CD14-positive monocyte (primary cell): ENCODE measurements around the gene MFSD8. TPM values are rescaled to one million over a fixed set of nuclear protein-coding genes. Genes with fewer than 3 reads are reported as not detected.

Experiments used
- DNase-seq, 3 donors: peaks; one replicate each; pipeline ENCODE4 v3.0.0-alpha.2; 2011 to 2022
- H2AFZ ChIP-seq: 2 replicates; pipeline ENCODE4 v1.6.0; 2012; ENCODE audit warnings: mild to moderate bottlenecking, low read depth, low read length, inconsistent platforms; ENCODE audit not compliant: insufficient read depth, poor library complexity, severe bottlenecking
- H3K27ac ChIP-seq, 2 donors: 1 replicate in 1 of 2; 2 replicates in 1 of 2; pipeline ENCODE4 v1.5.1; 2012 to 2013; ENCODE audit warnings: low read length in 2 of 2, control low read depth in 1 of 2, inconsistent platforms in 1 of 2, low read depth in 1 of 2, mild to moderate bottlenecking in 1 of 2
- H3K27me3 ChIP-seq, 2 donors: one replicate each; pipeline versions ENCODE4 v1.6.0 to v1.6.1; 2011 to 2013; ENCODE audit warnings: low read length in 2 of 2; ENCODE audit not compliant: control insufficient read depth in 2 of 2, insufficient read depth in 2 of 2
- H3K36me3 ChIP-seq, 2 donors: replicated peaks in 1 of 2; 1 replicate in 1 of 2; 2 replicates in 1 of 2; pipeline versions ENCODE4 v1.5.1 to v1.6.1; 2012 to 2013; ENCODE audit warnings: low read length in 2 of 2, control low read depth in 1 of 2, inconsistent platforms in 1 of 2, mild to moderate bottlenecking in 1 of 2; ENCODE audit not compliant: insufficient read depth in 2 of 2, control insufficient read depth in 1 of 2
- H3K4me1 ChIP-seq, 2 donors: 1 replicate in 1 of 2; 2 replicates in 1 of 2; pipeline versions ENCODE4 v1.5.1 to v1.6.1; 2012 to 2013; ENCODE audit warnings: low read length in 2 of 2, control low read depth in 1 of 2, inconsistent platforms in 1 of 2, mild to moderate bottlenecking in 1 of 2, moderate library complexity in 1 of 2; ENCODE audit not compliant: insufficient read depth in 2 of 2, control insufficient read depth in 1 of 2
- H3K4me2 ChIP-seq: replicated peaks from 2 replicates; pipeline ENCODE3; 2012; ENCODE audit warnings: low read length, moderate library complexity, mild to moderate bottlenecking; ENCODE audit not compliant: poor library complexity, severe bottlenecking; ENCODE audit errors: extremely low read depth
- H3K4me3 ChIP-seq, 3 experiments: fragments of 200-600 bp in 1 of 3; sonication (generic) in 1 of 3; replicated peaks in 1 of 3; 1 replicate in 2 of 3; 2 replicates in 1 of 3; pipeline ENCODE4 v1.5.1; 2011 to 2013; ENCODE audit warnings: low read length in 3 of 3, mild to moderate bottlenecking in 3 of 3, control low read depth in 2 of 3, low read depth in 2 of 3, inconsistent platforms in 1 of 3, moderate library complexity in 1 of 3
- H3K79me2 ChIP-seq: 2 replicates; pipeline ENCODE4 v1.6.0; 2012; ENCODE audit warnings: mild to moderate bottlenecking, control low read depth, inconsistent platforms, low read length, moderate library complexity; ENCODE audit not compliant: insufficient read depth
- H3K9ac ChIP-seq: 2 replicates; pipeline ENCODE4 v1.6.0; 2017; ENCODE audit warnings: low read length, mild to moderate bottlenecking; ENCODE audit not compliant: insufficient read depth, poor library complexity, severe bottlenecking
- H3K9me3 ChIP-seq, 2 donors: replicated peaks in 1 of 2; 1 replicate in 1 of 2; 2 replicates in 1 of 2; pipeline versions ENCODE4 v1.5.1 to v1.6.1; 2012 to 2013; ENCODE audit warnings: low read length in 2 of 2, control low read depth in 1 of 2; ENCODE audit not compliant: control insufficient read depth in 1 of 2, insufficient read depth in 1 of 2
- H4K20me1 ChIP-seq: 2 replicates; pipeline ENCODE4 v1.6.0; 2012; ENCODE audit warnings: mild to moderate bottlenecking, low read length, control low read depth, moderate library complexity; ENCODE audit not compliant: insufficient read depth
- H3K27ac Mint-ChIP-seq, 7 donors: one replicate each; pipeline ENCODE4 v1.8.0; 2020; ENCODE audit warnings: mild to moderate bottlenecking in 7 of 7, mixed read lengths in 7 of 7, moderate library complexity in 6 of 7, inconsistent platforms in 2 of 7
- H3K27me3 Mint-ChIP-seq, 3 donors: one replicate each; pipeline ENCODE4 v1.8.0; 2021 to 2022; ENCODE audit warnings: low read depth in 3 of 3, mild to moderate bottlenecking in 3 of 3, mixed read lengths in 3 of 3, moderate library complexity in 3 of 3, inconsistent platforms in 1 of 3
- H3K36me3 Mint-ChIP-seq, 2 donors: one replicate each; pipeline ENCODE4 v1.8.0; 2020; ENCODE audit warnings: mixed read lengths in 2 of 2, inconsistent platforms in 1 of 2, mild to moderate bottlenecking in 1 of 2
- H3K4me1 Mint-ChIP-seq: one replicate; pipeline ENCODE4 v1.8.0; 2020; ENCODE audit warnings: mild to moderate bottlenecking, mixed read lengths
- H3K4me3 Mint-ChIP-seq, 2 donors: one replicate each; pipeline ENCODE4 v1.8.0; 2020; ENCODE audit warnings: mild to moderate bottlenecking in 2 of 2, mixed read lengths in 2 of 2, moderate library complexity in 1 of 2
- H3K9me3 Mint-ChIP-seq, 7 donors: one replicate each; pipeline ENCODE4 v1.8.0; 2020 to 2022; ENCODE audit warnings: mixed read lengths in 7 of 7, mild to moderate bottlenecking in 6 of 7, moderate library complexity in 6 of 7, inconsistent platforms in 2 of 7
- WGBS: methylation state at CpG from one replicate; pipeline ENCODE4 v1.1.5; 2013; ENCODE audit warnings: missing lambda C conversion rate; ENCODE audit not compliant: insufficient coverage; 5-methylcytosine and 5-hydroxymethylcytosine counted together
- intact Hi-C, 2 donors: fragments of 100-400 bp; cut with micrococcal nuclease; formaldehyde crosslinking; loops; one replicate each; pipeline versions ENCODE4 v1.15.0 to v1.15.1; 2023
- polyA plus RNA-seq, 3 donors: library from polyadenylated mRNA; depleted of rRNA in 1 of 3; unstranded in 2 of 3; stranded (reverse) in 1 of 3; fragments of 300-500 nt in 2 of 3; fragments of >200 nt in 1 of 3; fragmentation: Illumina TruSeq in 2 of 3; gene quantifications; 1 replicate in 2 of 3; 2 replicates in 1 of 3; pipeline ENCODE4 v1.2.3, GENCODE V29; 2012 to 2021
- TF ChIP-seq, protein P1 (sequence below): fragments of 200-600 bp; IDR thresholded peaks from one replicate; pipeline ENCODE4 v1.8.0; 2022; ENCODE audit warnings: antibody characterized with exemption, mild to moderate bottlenecking

MFSD8 gene
- polyA plus RNA-seq, 3 donors: 7.0 to 15.8 (median 14.2) TPM

DNA sequence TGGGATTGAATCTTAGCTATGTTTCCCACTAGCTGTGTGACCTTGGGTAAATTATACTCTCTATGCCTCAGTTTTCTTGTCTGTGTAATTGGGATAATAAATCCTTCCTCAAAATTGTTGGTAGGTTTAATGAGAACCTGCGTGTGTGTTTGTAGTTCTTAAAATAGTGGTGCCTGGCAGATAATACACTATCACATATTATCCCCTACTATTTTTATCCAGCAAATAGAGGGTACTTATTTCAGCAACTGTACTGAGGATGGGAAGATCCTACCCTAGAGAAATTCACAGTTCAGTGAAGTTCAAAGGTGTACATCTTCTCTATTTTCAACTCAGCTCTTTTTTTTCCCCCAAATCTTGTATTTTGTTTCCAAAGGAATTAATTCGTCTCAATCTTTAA is 17.5 kb upstream of the MFSD8 start:
- Histone ChIP-seq H3K4me3 (no peak overlapping the region), H3K4me1 (no peaks in the 10 kb centered on the region), H3K9ac (no peak overlapping the region), H4K20me1 (no peaks in the 10 kb centered on the region), H3K4me2 (no peak overlapping the region), H2AFZ (no peak overlapping the region), H3K27ac (no peak overlapping the region), H3K79me2 (peaks cover 3% of the 10 kb centered on the region), H3K27me3 (no peaks in the 10 kb centered on the region), H3K9me3 (no peaks in the 10 kb centered on the region), H3K36me3 (peaks cover 20 to 47% of the 10 kb centered on the region in 2 donors)
- peaks cover 22 to 45% of the 10 kb centered on the region in 2 donors for H3K36me3 Mint-ChIP-seq
- peaks cover 0 to 4% (median 0%) of the 10 kb centered on the region in 7 donors for H3K9me3 Mint-ChIP-seq
- TF ChIP-seq, protein P1, sequence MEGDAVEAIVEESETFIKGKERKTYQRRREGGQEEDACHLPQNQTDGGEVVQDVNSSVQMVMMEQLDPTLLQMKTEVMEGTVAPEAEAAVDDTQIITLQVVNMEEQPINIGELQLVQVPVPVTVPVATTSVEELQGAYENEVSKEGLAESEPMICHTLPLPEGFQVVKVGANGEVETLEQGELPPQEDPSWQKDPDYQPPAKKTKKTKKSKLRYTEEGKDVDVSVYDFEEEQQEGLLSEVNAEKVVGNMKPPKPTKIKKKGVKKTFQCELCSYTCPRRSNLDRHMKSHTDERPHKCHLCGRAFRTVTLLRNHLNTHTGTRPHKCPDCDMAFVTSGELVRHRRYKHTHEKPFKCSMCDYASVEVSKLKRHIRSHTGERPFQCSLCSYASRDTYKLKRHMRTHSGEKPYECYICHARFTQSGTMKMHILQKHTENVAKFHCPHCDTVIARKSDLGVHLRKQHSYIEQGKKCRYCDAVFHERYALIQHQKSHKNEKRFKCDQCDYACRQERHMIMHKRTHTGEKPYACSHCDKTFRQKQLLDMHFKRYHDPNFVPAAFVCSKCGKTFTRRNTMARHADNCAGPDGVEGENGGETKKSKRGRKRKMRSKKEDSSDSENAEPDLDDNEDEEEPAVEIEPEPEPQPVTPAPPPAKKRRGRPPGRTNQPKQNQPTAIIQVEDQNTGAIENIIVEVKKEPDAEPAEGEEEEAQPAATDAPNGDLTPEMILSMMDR: no peak
- no peak overlapping the region for H3K27ac Mint-ChIP-seq
- intact Hi-C loops: no loop called here
- H3K4me3 Mint-ChIP-seq: no peak overlapping the region
- H3K4me1 Mint-ChIP-seq: no peaks in the 10 kb centered on the region
- no peaks in the 10 kb centered on the region for H3K27me3 Mint-ChIP-seq
- whole genome bisulfite sequencing: no CpG with 5 or more reads among the region's 2 CpGs
- DNase-seq: no peak

GRCh38 chr4:127978930-127979329 is 14.0 kb upstream of the MFSD8 start:
- 100% methylated on average over 2 of the region's 2 CpGs for WGBS
- intact Hi-C loops: no loop called here
- H2AFZ ChIP-seq: no peak overlapping the region
- no peak overlapping the region for H3K9ac ChIP-seq
- H3K4me3 ChIP-seq: no peak overlapping the region
- Mint-ChIP-seq H3K36me3 (peaks cover 7 to 26% of the 10 kb centered on the region in 2 donors), H3K4me3 (no peak overlapping the region), H3K9me3 (peaks cover 0 to 6% (median 0%) of the 10 kb centered on the region in 7 donors), H3K4me1 (no peaks in the 10 kb centered on the region), H3K27ac (no peak overlapping the region), H3K27me3 (no peaks in the 10 kb centered on the region)
- H3K27me3 ChIP-seq: no peaks in the 10 kb centered on the region
- DNase-seq: no peak
- no peak overlapping the region for H3K4me2 ChIP-seq
- H3K4me1 ChIP-seq: no peaks in the 10 kb centered on the region
- TF ChIP-seq, protein P1: no peak
- H3K79me2 ChIP-seq: peaks cover 21% of the 10 kb centered on the region
- no peaks in the 10 kb centered on the region for H3K9me3 ChIP-seq
- H3K36me3 ChIP-seq: peaks cover 0 to 22% of the 10 kb centered on the region in 2 donors
- no peak overlapping the region for H3K27ac ChIP-seq
- H4K20me1 ChIP-seq: no peaks in the 10 kb centered on the region
